Measurements from ENCODE around the gene NSMCE1.

GRCh38 chr16:27258241-27258734, 10.3 kb downstream of the NSMCE1 start:
- TF ChIP-seq CTCF (IDR thresholded peaks at IDR 0.05) (no peak), POLR2A (IDR thresholded peaks at IDR 0.05) (no peak)
